GM12864 (cell line): Measurements from ENCODE around the gene ZNF543.
A peak's percentile ranks its signal among the peaks of the same experiment; 100 is the strongest.

Source experiments
- DNase-seq: peaks from one replicate; pipeline ENCODE4 v3.0.0-alpha.2; 2011; ENCODE audit warnings: low read depth
- H3K4me3 ChIP-seq: 2 replicates; pipeline ENCODE4 v1.5.1; 2011; ENCODE audit warnings: mild to moderate bottlenecking, low read depth, low read length, control low read depth
- CTCF ChIP-seq: IDR thresholded peaks from 2 replicates; pipeline ENCODE4 v1.5.1; 2011; ENCODE audit warnings: low read depth, mild to moderate bottlenecking, moderate library complexity, low read length, control low read depth, inconsistent platforms; ENCODE audit errors: missing control alignments

ZNF543 gene

GRCh38 chr19:57302727-57303401 is 17.4 kb upstream of the ZNF543 start:
- no peak for TF ChIP-seq CTCF
- DNase-seq: no peak
- no peak overlapping the region for H3K4me3 ChIP-seq

DNA sequence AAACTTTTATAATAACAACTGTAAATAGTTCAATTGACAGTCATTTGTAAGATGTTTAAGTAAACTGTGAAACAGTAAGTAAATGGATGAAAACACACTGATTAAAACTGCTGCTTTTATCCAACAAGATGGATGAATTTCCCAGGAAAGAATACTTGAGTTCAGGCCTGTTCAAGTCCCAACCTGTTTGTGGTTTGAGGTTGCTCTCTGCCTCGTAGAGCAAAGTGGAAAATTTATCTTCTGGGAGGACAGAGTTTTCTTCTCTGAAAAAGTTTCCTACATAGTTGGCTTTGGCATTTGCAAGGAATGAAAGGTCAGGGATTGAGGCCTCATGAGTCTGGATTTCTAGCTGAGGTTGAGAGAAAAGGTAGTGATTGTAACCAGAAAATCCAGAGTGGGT is 15.2 kb upstream of the ZNF543 start:
- H3K4me3 ChIP-seq: no peak overlapping the region
- no peak for TF ChIP-seq CTCF
- DNase-seq: no peak

- no peak overlapping the region for H3K4me3 ChIP-seq
- DNase-seq: no peak
- TF ChIP-seq CTCF: no peak
Measured at GRCh38 chr19:57308514-57308913, 11.8 kb upstream of the ZNF543 start.

GRCh38 chr19:57310792-57311191 is 9.5 kb upstream of the ZNF543 start:
- H3K4me3 ChIP-seq: no peak overlapping the region
- DNase-seq: no peak
- TF ChIP-seq CTCF: no peak

DNA sequence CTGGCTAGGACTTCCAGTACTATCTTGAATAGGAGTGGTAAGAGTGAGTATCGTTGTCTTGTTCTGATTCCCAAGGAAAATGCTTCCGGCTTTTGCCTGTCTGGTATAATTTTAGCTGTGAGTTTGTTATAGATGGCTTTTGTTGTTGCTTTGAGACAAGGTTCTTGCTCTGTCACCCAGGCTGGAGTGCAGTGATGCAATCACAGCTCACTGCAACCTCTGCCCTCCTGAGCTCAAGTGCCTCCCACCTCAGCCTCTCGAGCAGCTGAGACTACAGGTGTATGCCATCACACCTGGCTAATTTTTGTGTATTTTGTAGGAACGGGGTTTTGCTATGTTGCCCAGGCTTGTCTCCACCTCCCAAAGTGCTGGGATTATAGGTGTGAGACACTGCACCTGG is 6.1 kb upstream of the ZNF543 start:
- H3K4me3 ChIP-seq: no peak overlapping the region
- no peak for DNase-seq
- TF ChIP-seq CTCF: no peak

DNA sequence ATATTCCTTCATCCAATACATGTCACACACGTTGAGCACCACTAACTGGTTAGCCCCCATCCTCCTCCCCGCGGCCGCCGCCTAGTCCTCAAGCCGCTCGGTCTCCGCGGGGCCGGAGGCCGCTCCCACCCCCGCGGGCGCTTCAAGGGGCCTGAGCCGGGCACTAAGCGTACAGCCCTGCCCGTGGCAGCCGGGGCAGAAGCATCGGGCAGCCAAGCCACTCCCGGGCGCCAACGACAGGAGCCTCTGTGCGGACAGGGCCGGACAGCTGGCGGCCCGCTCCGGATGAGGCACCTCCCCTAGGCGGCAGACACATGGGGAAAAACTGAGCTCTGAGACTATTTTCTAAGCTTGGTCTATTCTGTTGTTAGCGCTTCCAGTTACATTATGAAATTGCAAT is 2.8 kb upstream of the ZNF543 start:
- no peak overlapping the region for H3K4me3 ChIP-seq
- no peak for DNase-seq
- no peak for TF ChIP-seq CTCF

- no peak for DNase-seq
- TF ChIP-seq CTCF: no peak
- peak overlapping the region; percentile 83 for H3K4me3 ChIP-seq
Measured at GRCh38 chr19:57319869-57320179, 448 bp upstream of the ZNF543 start.
